ENCODE measurements around the gene RBMS3.
"Not testable (repeated sequence)": the region's sequence is repeated elsewhere in the genome, so short reads cannot be mapped to it uniquely, and the experiment has no call there.

Gene RBMS3

GRCh38 chr3:29777869-29778268 is 497.0 kb downstream of the RBMS3 start:
- DNase-seq (ENCODE audit: low spot score) = no peak

GRCh38 chr3:29789686-29790085 is 508.8 kb downstream of the RBMS3 start:
- DNase-seq (ENCODE audit: low spot score) = no peak

- DNase-seq (ENCODE audit: low spot score) = no peak
These were observed 515.9 kb downstream of the RBMS3 start for GRCh38 chr3:29796808-29797207.

- no peak for DNase-seq (ENCODE audit: low spot score)
These were observed 521.2 kb downstream of the RBMS3 start for GRCh38 chr3:29802057-29802456.

GRCh38 chr3:29804044-29804443 is 523.2 kb downstream of the RBMS3 start:
- DNase-seq (ENCODE audit: low spot score) = no peak

GRCh38 chr3:29805757-29806156 is 524.9 kb downstream of the RBMS3 start:
- no peak for DNase-seq (ENCODE audit: low spot score)

- not testable (repeated sequence) for DNase-seq (ENCODE audit: low spot score)
These were observed 527.5 kb downstream of the RBMS3 start for GRCh38 chr3:29808324-29808723.

- no peak for DNase-seq (ENCODE audit: low spot score)
These were observed 541.2 kb downstream of the RBMS3 start for GRCh38 chr3:29822071-29822470.

- DNase-seq (ENCODE audit: low spot score) = no peak
These were observed 542.4 kb downstream of the RBMS3 start for GRCh38 chr3:29823233-29823632.

GRCh38 chr3:29826712-29827111 is 545.8 kb downstream of the RBMS3 start:
- no peak for DNase-seq (ENCODE audit: low spot score)

GRCh38 chr3:29827756-29828155 is 546.9 kb downstream of the RBMS3 start:
- no peak for DNase-seq (ENCODE audit: low spot score)

- DNase-seq (ENCODE audit: low spot score) = no peak
These were observed 548.5 kb downstream of the RBMS3 start for GRCh38 chr3:29829340-29829739.

GRCh38 chr3:29850641-29851040 is 569.8 kb downstream of the RBMS3 start:
- DNase-seq (ENCODE audit: low spot score) = peak; percentile 25

GRCh38 chr3:29852767-29853166 is 571.9 kb downstream of the RBMS3 start:
- no peak for DNase-seq (ENCODE audit: low spot score)

- DNase-seq (ENCODE audit: low spot score) = no peak
These were observed 573.0 kb downstream of the RBMS3 start for GRCh38 chr3:29853841-29854397.

- DNase-seq (ENCODE audit: low spot score) = no peak
These were observed 574.0 kb downstream of the RBMS3 start for GRCh38 chr3:29854821-29855220.

- DNase-seq (ENCODE audit: low spot score) = no peak
These were observed 578.9 kb downstream of the RBMS3 start for GRCh38 chr3:29859726-29860270.

GRCh38 chr3:29864809-29865208 is 583.9 kb downstream of the RBMS3 start:
- DNase-seq (ENCODE audit: low spot score) = no peak

- DNase-seq (ENCODE audit: low spot score) = no peak
These were observed 587.8 kb downstream of the RBMS3 start for GRCh38 chr3:29868543-29869101.

- DNase-seq (ENCODE audit: low spot score) = no peak
These were observed 589.3 kb downstream of the RBMS3 start for GRCh38 chr3:29870136-29870535.

- no peak for DNase-seq (ENCODE audit: low spot score)
These were observed 590.2 kb downstream of the RBMS3 start for GRCh38 chr3:29871087-29871486.

GRCh38 chr3:29880809-29881208 is 599.9 kb downstream of the RBMS3 start:
- no peak for DNase-seq (ENCODE audit: low spot score)

GRCh38 chr3:29887451-29887850 is 606.6 kb downstream of the RBMS3 start:
- DNase-seq (ENCODE audit: low spot score) = no peak

GRCh38 chr3:29889215-29889614 is 608.3 kb downstream of the RBMS3 start:
- DNase-seq (ENCODE audit: low spot score) = no peak

Data from D341Med (cell line).